H7 (cell line): ENCODE results near the gene KREMEN2. TPM values are rescaled to one million over a fixed set of nuclear protein-coding genes. Genes with fewer than 3 reads are reported as not detected.

Experiments used
- total RNA-seq: library from RNA; depleted of rRNA; stranded (reverse); fragments of >200 nt; shearing (Covaris generic); gene quantifications from 2 replicates; pipeline ENCODE4 v1.2.3, GENCODE V29; 2014; rRNA removed

The KREMEN2 gene
- total RNA-seq, 1 experiment from 2014 or later: 20.9 TPM

Other genes starting within 250 kb of the KREMEN2 start
- 2.0 and 3.1 TPM in 2 replicates for gene PRSS27, start 244.1 kb upstream of the KREMEN2 start, total RNA-seq
- gene SRRM2, start 211.6 kb upstream of the KREMEN2 start, total RNA-seq: 69.0 and 96.1 TPM in 2 replicates
- gene ELOB, start 187.0 kb upstream of the KREMEN2 start, total RNA-seq: 236 and 269 TPM in 2 replicates
- gene PRSS33, start 176.7 kb upstream of the KREMEN2 start, total RNA-seq: not detected in 2 replicates
- gene PRSS41, start 165.8 kb upstream of the KREMEN2 start, total RNA-seq: not detected in 2 replicates
- 0.42 and 1.5 TPM in 2 replicates for gene PRSS21, start 147.0 kb upstream of the KREMEN2 start, total RNA-seq
- not detected in 2 replicates for gene ZG16B, start 134.0 kb upstream of the KREMEN2 start, total RNA-seq
- gene PRSS22, start 106.1 kb upstream of the KREMEN2 start, total RNA-seq: 0.80 and 0.85 TPM in 2 replicates
- 55.2 and 94.1 TPM in 2 replicates for gene FLYWCH2, start 81.1 kb upstream of the KREMEN2 start, total RNA-seq
- gene FLYWCH1, start 52.3 kb upstream of the KREMEN2 start, total RNA-seq: 22.7 and 33.5 TPM in 2 replicates
- 62.6 and 65.6 TPM in 2 replicates for gene PAQR4, start 5.1 kb downstream of the KREMEN2 start, total RNA-seq
- gene PKMYT1, start 16.2 kb downstream of the KREMEN2 start, total RNA-seq: 85.4 and 94.0 TPM in 2 replicates
- gene CLDN9, start 48.6 kb downstream of the KREMEN2 start, total RNA-seq: 0.21 and 0.48 TPM in 2 replicates
- 426 and 528 TPM in 2 replicates for gene CLDN6, start 53.9 kb downstream of the KREMEN2 start, total RNA-seq
- 144 and 171 TPM in 2 replicates for gene TNFRSF12A, start 56.1 kb downstream of the KREMEN2 start, total RNA-seq
- 114 and 156 TPM in 2 replicates for gene HCFC1R1, start 59.7 kb downstream of the KREMEN2 start, total RNA-seq
- 69.1 and 81.4 TPM in 2 replicates for gene THOC6, start 59.8 kb downstream of the KREMEN2 start, total RNA-seq
- 0.69 and 2.0 TPM in 2 replicates for gene BICDL2, start 72.7 kb downstream of the KREMEN2 start, total RNA-seq
- gene MMP25, start 82.3 kb downstream of the KREMEN2 start, total RNA-seq: 18.4 and 18.7 TPM in 2 replicates
- 7.9 and 9.9 TPM in 2 replicates for gene IL32, start 101.4 kb downstream of the KREMEN2 start, total RNA-seq
- 217 and 238 TPM in 2 replicates for gene ZSCAN10, start 135.0 kb downstream of the KREMEN2 start, total RNA-seq
- gene ZNF205, start 148.3 kb downstream of the KREMEN2 start, total RNA-seq: 40.2 and 41.2 TPM in 2 replicates
- gene ZNF213, start 170.8 kb downstream of the KREMEN2 start, total RNA-seq: 5.5 and 6.3 TPM in 2 replicates
- gene OR1F1, start 223.9 kb downstream of the KREMEN2 start, total RNA-seq: not detected in 2 replicates